ENCODE results near the gene PEX10. TPM values are rescaled to one million over a fixed set of nuclear protein-coding genes. Genes with fewer than 3 reads are reported as not detected.

PEX10 gene
- total RNA-seq, 1 experiment from 2014 or later, result 24.3 TPM

GRCh38 chr1:2378956-2379732, 33.2 kb downstream of the PEX10 start:
- Histone ChIP-seq H3F3A (ENCODE audit: insufficient read depth, low read depth) (no peaks in the 10 kb centered on the region), H3K9me2 (ENCODE audit: insufficient read depth) (no peaks in the 10 kb centered on the region), H2AFZ (no peak overlapping the region), H3K27me3 (ENCODE audit: insufficient read depth, low read depth) (no peaks in the 10 kb centered on the region), H3K4me1 (replicated peaks; ENCODE audit: insufficient read depth) (no peaks in the 10 kb centered on the region), H3K79me2 (ENCODE audit: low read depth) (no peaks in the 10 kb centered on the region), H3K9me3 (ENCODE audit: insufficient read depth, low read depth) (no peaks in the 10 kb centered on the region), H3K27ac (no peak overlapping the region), H3K4me3 (no peak overlapping the region), H3K36me3 (ENCODE audit: low read depth) (no peaks in the 10 kb centered on the region), H3K4me2 (no peak overlapping the region), H4K20me1 (ENCODE audit: insufficient read depth) (0 out of 2 replicates have a peak, but pooled peaks cover 5% of the 10 kb centered on the region)
- ChIA-PET POLR2A (ENCODE audit: unreplicated experiment) (no interaction called here), CTCF (no interaction called here)
- TF ChIP-seq, protein P1, sequence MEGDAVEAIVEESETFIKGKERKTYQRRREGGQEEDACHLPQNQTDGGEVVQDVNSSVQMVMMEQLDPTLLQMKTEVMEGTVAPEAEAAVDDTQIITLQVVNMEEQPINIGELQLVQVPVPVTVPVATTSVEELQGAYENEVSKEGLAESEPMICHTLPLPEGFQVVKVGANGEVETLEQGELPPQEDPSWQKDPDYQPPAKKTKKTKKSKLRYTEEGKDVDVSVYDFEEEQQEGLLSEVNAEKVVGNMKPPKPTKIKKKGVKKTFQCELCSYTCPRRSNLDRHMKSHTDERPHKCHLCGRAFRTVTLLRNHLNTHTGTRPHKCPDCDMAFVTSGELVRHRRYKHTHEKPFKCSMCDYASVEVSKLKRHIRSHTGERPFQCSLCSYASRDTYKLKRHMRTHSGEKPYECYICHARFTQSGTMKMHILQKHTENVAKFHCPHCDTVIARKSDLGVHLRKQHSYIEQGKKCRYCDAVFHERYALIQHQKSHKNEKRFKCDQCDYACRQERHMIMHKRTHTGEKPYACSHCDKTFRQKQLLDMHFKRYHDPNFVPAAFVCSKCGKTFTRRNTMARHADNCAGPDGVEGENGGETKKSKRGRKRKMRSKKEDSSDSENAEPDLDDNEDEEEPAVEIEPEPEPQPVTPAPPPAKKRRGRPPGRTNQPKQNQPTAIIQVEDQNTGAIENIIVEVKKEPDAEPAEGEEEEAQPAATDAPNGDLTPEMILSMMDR (conservative IDR thresholded peaks at IDR 0.05), result no peak
- TF ChIP-seq EZH2 (IDR thresholded peaks at IDR 0.05; ENCODE audit: low read depth), result no peak
- intact Hi-C loops (cut with micrococcal nuclease; ENCODE audit: unreplicated experiment), result no loop called here
- no peak for DNase-seq
- BruUV-seq (replicated peaks), result no TSS peak

DNA sequence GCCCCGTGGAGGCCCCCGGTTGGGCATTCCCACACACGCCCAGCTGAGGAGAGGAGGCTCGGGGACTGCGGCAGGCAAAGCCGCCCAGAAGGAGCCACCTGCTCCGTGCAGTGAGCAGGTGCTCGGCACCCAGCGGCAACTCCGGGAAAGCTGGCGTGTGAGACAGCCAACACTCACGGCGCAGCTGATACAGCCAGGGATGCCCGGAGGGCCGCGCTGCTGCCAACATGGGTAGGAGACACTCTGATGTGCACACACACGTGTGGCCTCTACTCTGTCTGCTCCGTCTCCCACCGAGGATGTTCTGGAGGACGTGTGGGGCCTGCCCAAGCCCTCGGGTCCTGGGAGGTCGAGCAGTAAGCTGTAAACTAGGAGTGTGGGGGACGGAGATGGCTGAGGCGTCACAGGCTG, 33.9 kb downstream of the PEX10 start:
- no peak for DNase-seq
- no peaks in the 10 kb centered on the region for H3K9me2 ChIP-seq (ENCODE audit: insufficient read depth)
- no TSS peak for BruUV-seq (replicated peaks)

GRCh38 chr1:2377751-2378440, 34.5 kb downstream of the PEX10 start:
- Histone ChIP-seq H3K4me1 (replicated peaks; ENCODE audit: insufficient read depth) (no peaks in the 10 kb centered on the region; the same call in 1 of the 2 replicates), H3K4me2 (no peak overlapping the region), H3K79me2 (ENCODE audit: low read depth) (no peaks in the 10 kb centered on the region), H3K27ac (no peak overlapping the region), H3K9me3 (ENCODE audit: insufficient read depth, low read depth) (no peaks in the 10 kb centered on the region), H4K20me1 (ENCODE audit: insufficient read depth) (0 out of 2 replicates have a peak, but pooled peaks cover 5% of the 10 kb centered on the region), H2AFZ (no peak overlapping the region), H3K4me3 (no peak overlapping the region), H3K9me2 (ENCODE audit: insufficient read depth) (no peaks in the 10 kb centered on the region), H3K27me3 (ENCODE audit: insufficient read depth, low read depth) (no peaks in the 10 kb centered on the region), H3F3A (ENCODE audit: insufficient read depth, low read depth) (no peaks in the 10 kb centered on the region), H3K36me3 (ENCODE audit: low read depth) (no peaks in the 10 kb centered on the region)
- TF ChIP-seq, protein P1 (conservative IDR thresholded peaks at IDR 0.05), result no peak
- no peak for TF ChIP-seq EZH2 (IDR thresholded peaks at IDR 0.05; ENCODE audit: low read depth)
- intact Hi-C loops (cut with micrococcal nuclease; ENCODE audit: unreplicated experiment), result no loop called here
- no peak for DNase-seq
- ChIA-PET CTCF (no interaction called here), POLR2A (ENCODE audit: unreplicated experiment) (no interaction called here)
- no TSS peak for BruUV-seq (replicated peaks)

More for the DNA sequence above, 33.9 kb downstream of the PEX10 start:
- H3F3A ChIP-seq (ENCODE audit: insufficient read depth, low read depth), result no peaks in the 10 kb centered on the region
- no peaks in the 10 kb centered on the region for H3K4me1 ChIP-seq (replicated peaks; ENCODE audit: insufficient read depth)
- no peak overlapping the region for H3K27ac ChIP-seq
- ChIA-PET POLR2A (ENCODE audit: unreplicated experiment) (no interaction called here), CTCF (no interaction called here)
- intact Hi-C loops (cut with micrococcal nuclease; ENCODE audit: unreplicated experiment), result no loop called here
- no peak overlapping the region for H3K4me3 ChIP-seq
- no peaks in the 10 kb centered on the region for H3K36me3 ChIP-seq (ENCODE audit: low read depth)
- no peaks in the 10 kb centered on the region for H3K27me3 ChIP-seq (ENCODE audit: insufficient read depth, low read depth)
- 0 out of 2 replicates have a peak, but pooled peaks cover 5% of the 10 kb centered on the region for H4K20me1 ChIP-seq (ENCODE audit: insufficient read depth)
- H3K79me2 ChIP-seq (ENCODE audit: low read depth), result no peaks in the 10 kb centered on the region
- no peak overlapping the region for H3K4me2 ChIP-seq
- H2AFZ ChIP-seq, result no peak overlapping the region
- TF ChIP-seq EZH2 (IDR thresholded peaks at IDR 0.05; ENCODE audit: low read depth), result no peak
- TF ChIP-seq, protein P1 (conservative IDR thresholded peaks at IDR 0.05), result no peak
- no peaks in the 10 kb centered on the region for H3K9me3 ChIP-seq (ENCODE audit: insufficient read depth, low read depth)

Data from PC-9 (cell line).